ENCODE measurements around the gene ATXN7L1. TPM values are rescaled to one million over a fixed set of nuclear protein-coding genes. Genes with fewer than 3 reads are reported as not detected.
"Not testable (repeated sequence)": the region's sequence is repeated elsewhere in the genome, so short reads cannot be mapped to it uniquely, and the experiment has no call there.

ATXN7L1 gene
- polyA plus RNA-seq, 4 donors = 9.7 to 50.8 (median 26.7) TPM

- WGBS, 3 donors = 76 to 84% (median 80%) methylated on average over 14 of the region's 14 CpGs
- FAIRE-seq (no peak), DNase-seq (no peak)
- no peak overlapping the region for H3K4me3 ChIP-seq (ENCODE audit: low read depth in 1 of 3, low read length in 3 of 3)
- H3K27ac ChIP-seq (ENCODE audit: low read depth in 1 of 3, low read length in 2 of 3) = no peak overlapping the region
- H3K9me3 ChIP-seq (ENCODE audit: control insufficient read depth in 2 of 2, insufficient read depth in 1 of 2, low read depth in 1 of 2, low read length in 1 of 2) = no peaks in the 10 kb centered on the region
- H3K4me1 ChIP-seq (ENCODE audit: control insufficient read depth in 3 of 3, insufficient read depth in 2 of 3, low read depth in 1 of 3, low read length in 2 of 3) = no peaks in the 10 kb centered on the region
- H3K36me3 ChIP-seq (ENCODE audit: control insufficient read depth in 3 of 3, insufficient read depth in 2 of 3, low read depth in 1 of 3, low read length in 3 of 3) = peaks cover 0 to 4% (median 0%) of the 10 kb centered on the region in 3 donors
- H3K27me3 ChIP-seq (ENCODE audit: control insufficient read depth in 3 of 3, insufficient read depth in 3 of 3, low read length in 3 of 3) = no peaks in the 10 kb centered on the region
Observed at GRCh38 chr7:105600720-105601550, 275.5 kb downstream of the ATXN7L1 start.

- WGBS, 3 donors = 71 to 77% (median 75%) methylated on average over 3 of the region's 3 CpGs
- DNase-seq (no peak), FAIRE-seq (no peak)
- Histone ChIP-seq H3K9me3 (ENCODE audit: control insufficient read depth in 2 of 2, insufficient read depth in 1 of 2, low read depth in 1 of 2, low read length in 1 of 2) (no peaks in the 10 kb centered on the region), H3K36me3 (ENCODE audit: control insufficient read depth in 3 of 3, insufficient read depth in 2 of 3, low read depth in 1 of 3, low read length in 3 of 3) (peaks cover 0 to 4% (median 0%) of the 10 kb centered on the region in 3 donors), H3K27me3 (ENCODE audit: control insufficient read depth in 3 of 3, insufficient read depth in 3 of 3, low read length in 3 of 3) (no peaks in the 10 kb centered on the region), H3K4me1 (ENCODE audit: control insufficient read depth in 3 of 3, insufficient read depth in 2 of 3, low read depth in 1 of 3, low read length in 2 of 3) (no peaks in the 10 kb centered on the region), H3K4me3 (ENCODE audit: low read depth in 1 of 3, low read length in 3 of 3) (no peak overlapping the region), H3K27ac (ENCODE audit: low read depth in 1 of 3, low read length in 2 of 3) (no peak overlapping the region)
Observed at GRCh38 chr7:105599551-105599950, 276.8 kb downstream of the ATXN7L1 start.

GRCh38 chr7:105599080-105599479, 277.3 kb downstream of the ATXN7L1 start:
- not testable (repeated sequence) for DNase-seq
- 85 to 87% (median 86%) methylated on average over 8 of the region's 8 CpGs for WGBS, 3 donors

GRCh38 chr7:105596866-105597265, 279.5 kb downstream of the ATXN7L1 start:
- H3K4me3 ChIP-seq (ENCODE audit: low read depth in 1 of 3, low read length in 3 of 3) = no peak overlapping the region
- H3K4me1 ChIP-seq (ENCODE audit: control insufficient read depth in 3 of 3, insufficient read depth in 2 of 3, low read depth in 1 of 3, low read length in 2 of 3) = no peaks in the 10 kb centered on the region
- WGBS, 3 donors = 46 to 63% (median 57%) methylated on average over 4 of the region's 4 CpGs
- FAIRE-seq (no peak), DNase-seq (no peak)
- no peaks in the 10 kb centered on the region for H3K27me3 ChIP-seq (ENCODE audit: control insufficient read depth in 3 of 3, insufficient read depth in 3 of 3, low read length in 3 of 3)
- no peaks in the 10 kb centered on the region for H3K9me3 ChIP-seq (ENCODE audit: control insufficient read depth in 2 of 2, insufficient read depth in 1 of 2, low read depth in 1 of 2, low read length in 1 of 2)
- no peak overlapping the region for H3K27ac ChIP-seq (ENCODE audit: low read depth in 1 of 3, low read length in 2 of 3)
- no peaks in the 10 kb centered on the region for H3K36me3 ChIP-seq (ENCODE audit: control insufficient read depth in 3 of 3, insufficient read depth in 2 of 3, low read depth in 1 of 3, low read length in 3 of 3)

More at GRCh38 chr7:105599080-105599479, 277.3 kb downstream of the ATXN7L1 start:
- not testable (repeated sequence) for FAIRE-seq; H3K4me3 ChIP-seq (ENCODE audit: low read depth in 1 of 3, low read length in 3 of 3); H3K36me3 ChIP-seq (ENCODE audit: control insufficient read depth in 3 of 3, insufficient read depth in 2 of 3, low read depth in 1 of 3, low read length in 3 of 3); H3K9me3 ChIP-seq (ENCODE audit: control insufficient read depth in 2 of 2, insufficient read depth in 1 of 2, low read depth in 1 of 2, low read length in 1 of 2); H3K27ac ChIP-seq (ENCODE audit: low read depth in 1 of 3, low read length in 2 of 3); H3K4me1 ChIP-seq (ENCODE audit: control insufficient read depth in 3 of 3, insufficient read depth in 2 of 3, low read depth in 1 of 3, low read length in 2 of 3); H3K27me3 ChIP-seq (ENCODE audit: control insufficient read depth in 3 of 3, insufficient read depth in 3 of 3, low read length in 3 of 3)

- DNase-seq (no peak), FAIRE-seq (no peak)
Observed at GRCh38 chr7:105594034-105594433, 282.4 kb downstream of the ATXN7L1 start.

GRCh38 chr7:105591522-105591921, 284.9 kb downstream of the ATXN7L1 start:
- 69 to 76% (median 71%) methylated on average over 2 of the region's 2 CpGs for WGBS, 3 donors
- no peak for FAIRE-seq

More at GRCh38 chr7:105594034-105594433, 282.4 kb downstream of the ATXN7L1 start:
- Histone ChIP-seq H3K9me3 (ENCODE audit: control insufficient read depth in 2 of 2, insufficient read depth in 1 of 2, low read depth in 1 of 2, low read length in 1 of 2) (no peaks in the 10 kb centered on the region), H3K4me3 (ENCODE audit: low read depth in 1 of 3, low read length in 3 of 3) (no peak overlapping the region), H3K4me1 (ENCODE audit: control insufficient read depth in 3 of 3, insufficient read depth in 2 of 3, low read depth in 1 of 3, low read length in 2 of 3) (no peaks in the 10 kb centered on the region), H3K27me3 (ENCODE audit: control insufficient read depth in 3 of 3, insufficient read depth in 3 of 3, low read length in 3 of 3) (no peaks in the 10 kb centered on the region), H3K27ac (ENCODE audit: low read depth in 1 of 3, low read length in 2 of 3) (no peak overlapping the region), H3K36me3 (ENCODE audit: control insufficient read depth in 3 of 3, insufficient read depth in 2 of 3, low read depth in 1 of 3, low read length in 3 of 3) (no peaks in the 10 kb centered on the region)
- WGBS, 3 donors = 29 to 59% (median 34%) methylated on average over 3 of the region's 3 CpGs

GRCh38 chr7:105590793-105591192, 285.6 kb downstream of the ATXN7L1 start:
- Histone ChIP-seq H3K4me1 (ENCODE audit: control insufficient read depth in 3 of 3, insufficient read depth in 2 of 3, low read depth in 1 of 3, low read length in 2 of 3) (no peaks in the 10 kb centered on the region), H3K9me3 (ENCODE audit: control insufficient read depth in 2 of 2, insufficient read depth in 1 of 2, low read depth in 1 of 2, low read length in 1 of 2) (no peaks in the 10 kb centered on the region), H3K27me3 (ENCODE audit: control insufficient read depth in 3 of 3, insufficient read depth in 3 of 3, low read length in 3 of 3) (no peaks in the 10 kb centered on the region), H3K36me3 (ENCODE audit: control insufficient read depth in 3 of 3, insufficient read depth in 2 of 3, low read depth in 1 of 3, low read length in 3 of 3) (no peaks in the 10 kb centered on the region), H3K27ac (ENCODE audit: low read depth in 1 of 3, low read length in 2 of 3) (no peak overlapping the region), H3K4me3 (ENCODE audit: low read depth in 1 of 3, low read length in 3 of 3) (no peak overlapping the region)
- no peak for FAIRE-seq
- WGBS, 3 donors = 86 to 90% (median 87%) methylated on average over 5 of the region's 5 CpGs
- no peak for DNase-seq

More at GRCh38 chr7:105591522-105591921, 284.9 kb downstream of the ATXN7L1 start:
- Histone ChIP-seq H3K4me3 (ENCODE audit: low read depth in 1 of 3, low read length in 3 of 3) (no peak overlapping the region), H3K27ac (ENCODE audit: low read depth in 1 of 3, low read length in 2 of 3) (no peak overlapping the region), H3K27me3 (ENCODE audit: control insufficient read depth in 3 of 3, insufficient read depth in 3 of 3, low read length in 3 of 3) (no peaks in the 10 kb centered on the region), H3K9me3 (ENCODE audit: control insufficient read depth in 2 of 2, insufficient read depth in 1 of 2, low read depth in 1 of 2, low read length in 1 of 2) (no peaks in the 10 kb centered on the region), H3K36me3 (ENCODE audit: control insufficient read depth in 3 of 3, insufficient read depth in 2 of 3, low read depth in 1 of 3, low read length in 3 of 3) (no peaks in the 10 kb centered on the region), H3K4me1 (ENCODE audit: control insufficient read depth in 3 of 3, insufficient read depth in 2 of 3, low read depth in 1 of 3, low read length in 2 of 3) (no peaks in the 10 kb centered on the region)
- no peak for DNase-seq

- WGBS, 3 donors = 13 to 29% (median 20%) methylated on average over 6 of the region's 6 CpGs
- H3K4me3 ChIP-seq (ENCODE audit: low read depth in 1 of 3, low read length in 3 of 3) = no peak overlapping the region
- H3K27me3 ChIP-seq (ENCODE audit: control insufficient read depth in 3 of 3, insufficient read depth in 3 of 3, low read length in 3 of 3) = no peaks in the 10 kb centered on the region
- H3K27ac ChIP-seq (ENCODE audit: low read depth in 1 of 3, low read length in 2 of 3) = no peak overlapping the region
- H3K9me3 ChIP-seq (ENCODE audit: control insufficient read depth in 2 of 2, insufficient read depth in 1 of 2, low read depth in 1 of 2, low read length in 1 of 2) = peaks cover 0 to 5% of the 10 kb centered on the region in 2 donors
- DNase-seq = peak; percentile 65 to 66
- H3K36me3 ChIP-seq (ENCODE audit: control insufficient read depth in 3 of 3, insufficient read depth in 2 of 3, low read depth in 1 of 3, low read length in 3 of 3) = no peaks in the 10 kb centered on the region
- no peak for FAIRE-seq
- H3K4me1 ChIP-seq (ENCODE audit: control insufficient read depth in 3 of 3, insufficient read depth in 2 of 3, low read depth in 1 of 3, low read length in 2 of 3) = no peaks in the 10 kb centered on the region
Observed at GRCh38 chr7:105589356-105590077, 286.9 kb downstream of the ATXN7L1 start.
